H1 (cell line): Measurements from ENCODE around the gene SLC66A2. TPM values are rescaled to one million over a fixed set of nuclear protein-coding genes. Genes with fewer than 3 reads are reported as not detected.

Experiments
- CTCF ChIA-PET: fragments of 300-600 bp; sonication (Branson Sonifier 250); formaldehyde crosslinking; loops from one replicate; lab custom pipeline; 2021; ENCODE audit not compliant: partially characterized antibody; lab: Charles Lee
- POLR2A ChIA-PET: fragments of 300-600 bp; sonication (Branson Sonifier 250); formaldehyde crosslinking; loops from one replicate; lab custom pipeline; 2021; ENCODE audit warnings: inconsistent platforms; ENCODE audit not compliant: partially characterized antibody; lab: Charles Lee
- DNase-seq, 2 experiments: peaks; one replicate each; pipeline versions ENCODE4 v3.0.0 to v3.0.0-alpha.2; 2010 to 2022; ENCODE audit warnings: low spot score in 2 of 2, low read depth in 1 of 2, mixed read lengths in 1 of 2
- FAIRE-seq: peaks from 2 replicates; lab custom pipeline; 2011; peaks lifted over from hg19 to GRCh38; lab: Jason Lieb, UNC
- H2AFZ ChIP-seq: 2 replicates; pipeline ENCODE4 v1.8.1; 2012; ENCODE audit warnings: low read length, inconsistent platforms
- H2AK5ac ChIP-seq: 2 replicates; pipeline ENCODE4 v1.6.1; 2013; ENCODE audit warnings: low read depth, low read length
- H2BK120ac ChIP-seq: replicated peaks from 2 replicates; pipeline ENCODE3; 2013; ENCODE audit warnings: low read depth, low read length, inconsistent platforms
- H2BK12ac ChIP-seq: 2 replicates; pipeline ENCODE4 v1.6.1; 2013; ENCODE audit warnings: low read depth, low read length
- H2BK15ac ChIP-seq: 2 replicates; pipeline ENCODE4 v1.6.1; 2013; ENCODE audit warnings: low read length
- H2BK20ac ChIP-seq: 2 replicates; pipeline ENCODE4 v1.6.1; 2013; ENCODE audit warnings: low read length
- H2BK5ac ChIP-seq: 2 replicates; pipeline ENCODE4 v1.6.1; 2013; ENCODE audit warnings: low read depth, low read length
- H3K14ac ChIP-seq: 2 replicates; pipeline ENCODE4 v1.6.1; 2013; ENCODE audit warnings: inconsistent platforms; ENCODE audit not compliant: insufficient read length
- H3K18ac ChIP-seq: 2 replicates; pipeline ENCODE4 v1.6.1; 2013; ENCODE audit warnings: low read length; ENCODE audit errors: extremely low read depth
- H3K23ac ChIP-seq: 2 replicates; pipeline ENCODE4 v1.6.1; 2013; ENCODE audit warnings: inconsistent platforms; ENCODE audit not compliant: insufficient read length
- H3K23me2 ChIP-seq: 2 replicates; pipeline ENCODE4 v1.6.1; 2013; ENCODE audit warnings: low read depth, low read length
- H3K27ac ChIP-seq: 2 replicates; pipeline ENCODE4 v1.6.1; 2011; ENCODE audit warnings: low read depth, low read length, inconsistent platforms
- H3K27me3 ChIP-seq, 4 experiments: replicated peaks in 1 of 4; 1 replicate in 1 of 4; 2 replicates in 3 of 4; pipeline versions ENCODE4 v1.6.1 to v1.8.1; 2011 to 2013; ENCODE audit warnings: low read length in 3 of 4, mild to moderate bottlenecking in 3 of 4, inconsistent platforms in 2 of 4, mixed read lengths in 2 of 4, moderate library complexity in 1 of 4; ENCODE audit not compliant: control insufficient read depth in 3 of 4, insufficient read depth in 3 of 4; ENCODE audit errors: extremely low read depth in 1 of 4
- H3K36me3 ChIP-seq, 4 experiments: 2 replicates each; pipeline versions ENCODE4 v1.6.1 to v1.8.1; 2011 to 2013; ENCODE audit warnings: mild to moderate bottlenecking in 4 of 4, low read length in 3 of 4, moderate library complexity in 2 of 4, control low read depth in 1 of 4, inconsistent platforms in 1 of 4; ENCODE audit not compliant: insufficient read depth in 4 of 4, control insufficient read depth in 2 of 4
- H3K4ac ChIP-seq: replicated peaks from 2 replicates; pipeline ENCODE3; 2013; ENCODE audit warnings: low read length, low read depth, mixed read lengths, inconsistent platforms; ENCODE audit not compliant: insufficient read length
- H3K4me1 ChIP-seq, 4 experiments: replicated peaks in 1 of 4; 1 replicate in 1 of 4; 2 replicates in 3 of 4; pipeline versions ENCODE4 v1.6.1 to v1.8.1; 2011 to 2013; ENCODE audit warnings: low read length in 3 of 4, inconsistent platforms in 2 of 4, mixed read lengths in 1 of 4; ENCODE audit not compliant: insufficient read depth in 4 of 4, control insufficient read depth in 3 of 4
- H3K4me2 ChIP-seq, 2 experiments: 2 replicates each; pipeline versions ENCODE4 v1.6.1 to v1.8.1; 2011 to 2013; ENCODE audit warnings: low read depth in 2 of 2, low read length in 2 of 2, control low read depth in 1 of 2, inconsistent platforms in 1 of 2, mild to moderate bottlenecking in 1 of 2; ENCODE audit not compliant: insufficient read depth in 1 of 2
- H3K4me3 ChIP-seq, 4 experiments: fragments of 200-600, 300-600 bp in 1 of 4; sonication (generic), shearing (Covaris generic), sonication (Bioruptor Twin) in 1 of 4; 2 replicates each; pipeline versions ENCODE4 v1.5.1 to v1.8.1; 2011 to 2016; ENCODE audit warnings: low read length in 4 of 4, low read depth in 3 of 4, control low read depth in 2 of 4, inconsistent platforms in 2 of 4, mild to moderate bottlenecking in 2 of 4, mixed read lengths in 1 of 4, moderate library complexity in 1 of 4; ENCODE audit not compliant: insufficient read depth in 2 of 4; ENCODE audit errors: extremely low read depth in 1 of 4
- H3K56ac ChIP-seq: replicated peaks from 2 replicates; pipeline ENCODE3; 2013; ENCODE audit warnings: low read depth, mild to moderate bottlenecking, mixed read lengths, low read length, inconsistent platforms; ENCODE audit not compliant: insufficient read length
- H3K79me1 ChIP-seq: 2 replicates; pipeline ENCODE4 v1.6.1; 2013; ENCODE audit warnings: low read depth, low read length, control low read depth
- H3K79me2 ChIP-seq, 2 experiments: 2 replicates each; pipeline versions ENCODE4 v1.6.1 to v1.8.1; 2012 to 2013; ENCODE audit warnings: low read length in 2 of 2, mild to moderate bottlenecking in 2 of 2, inconsistent platforms in 1 of 2; ENCODE audit not compliant: insufficient read depth in 2 of 2, control insufficient read depth in 1 of 2
- H3K9ac ChIP-seq, 4 experiments: replicated peaks in 1 of 4; 1 replicate in 1 of 4; 2 replicates in 3 of 4; pipeline versions ENCODE4 v1.6.1 to v1.8.1; 2011 to 2013; ENCODE audit warnings: low read depth in 3 of 4, low read length in 3 of 4, control low read depth in 2 of 4, mild to moderate bottlenecking in 2 of 4, moderate library complexity in 2 of 4, inconsistent platforms in 1 of 4; ENCODE audit errors: extremely low read depth in 1 of 4
- H3K9me3 ChIP-seq, 2 experiments: 2 replicates each; pipeline versions ENCODE4 v1.6.1 to v1.8.1; 2012 to 2013; ENCODE audit warnings: mild to moderate bottlenecking in 2 of 2, moderate library complexity in 2 of 2, control low read depth in 1 of 2, inconsistent platforms in 1 of 2, low read depth in 1 of 2, low read length in 1 of 2, mixed read lengths in 1 of 2; ENCODE audit not compliant: insufficient read depth in 2 of 2
- H4K20me1 ChIP-seq, 2 experiments: replicated peaks in 1 of 2; 2 replicates each; pipeline versions ENCODE3 to v1.8.1; 2011 to 2013; ENCODE audit warnings: inconsistent platforms in 2 of 2, low read length in 2 of 2, mild to moderate bottlenecking in 1 of 2; ENCODE audit not compliant: insufficient read depth in 2 of 2, control insufficient read depth in 1 of 2
- H4K5ac ChIP-seq: 2 replicates; pipeline ENCODE4 v1.6.1; 2013; ENCODE audit warnings: low read length, low read depth, mixed read lengths, inconsistent platforms; ENCODE audit not compliant: insufficient read length
- H4K8ac ChIP-seq: 2 replicates; pipeline ENCODE4 v1.8.0; 2013; ENCODE audit warnings: mild to moderate bottlenecking, moderate library complexity, low read length, inconsistent platforms; ENCODE audit not compliant: insufficient read depth; ENCODE audit errors: extremely low read depth
- H4K91ac ChIP-seq: replicated peaks from 2 replicates; pipeline ENCODE3; 2013; ENCODE audit warnings: low read length, mixed read lengths, inconsistent platforms; ENCODE audit not compliant: insufficient read length
- CBX8 ChIP-seq: fragments of 300-800, 300-1000 bp; sonication (generic); IDR thresholded peaks from 2 replicates; pipeline ENCODE4 v1.7.1; 2016; ENCODE audit warnings: low read depth, low read length, borderline replicate concordance
- HDAC2 ChIP-seq, 2 experiments: fragments of 300-600 bp in 1 of 2; sonication (generic) in 1 of 2; IDR thresholded peaks; 2 replicates each; pipeline ENCODE4 v1.6.1; 2011 to 2012; ENCODE audit warnings: low read depth in 2 of 2, low read length in 2 of 2, mild to moderate bottlenecking in 2 of 2, moderate library complexity in 2 of 2, borderline replicate concordance in 1 of 2, inconsistent platforms in 1 of 2
- RFX5 ChIP-seq: IDR thresholded peaks from 2 replicates; pipeline ENCODE4 v1.6.1; 2011; ENCODE audit warnings: low read depth, low read length, improper control_type of control experiment, borderline replicate concordance
- TAF1 ChIP-seq: IDR thresholded peaks from 2 replicates; pipeline ENCODE4 v1.6.1; 2011; ENCODE audit warnings: mild to moderate bottlenecking, low read depth, low read length
- WGBS, 2 experiments: shearing (Covaris generic) in 1 of 2; methylation state at CpG; one replicate each; pipeline versions ENCODE4 v1.1.6 to v1.1.7; 2013 to 2015; ENCODE audit warnings: low lambda C conversion rate in 2 of 2, mixed read lengths in 2 of 2, inconsistent platforms in 1 of 2, low coverage in 1 of 2, missing lambda C conversion rate in 1 of 2; ENCODE audit not compliant: insufficient replicate concordance in 2 of 2, insufficient coverage in 1 of 2, insufficient read length in 1 of 2; ENCODE audit errors: extremely low coverage in 1 of 2, missing lambda C conversion rate in 1 of 2; 5-methylcytosine and 5-hydroxymethylcytosine counted together
- polyA plus RNA-seq, 7 experiments: library from polyadenylated mRNA; depleted of rRNA in 3 of 7; stranded (reverse) in 5 of 7; unstranded in 2 of 7; fragments of >200 nt in 5 of 7; fragments of 200-250 nt in 2 of 7; gene quantifications; 1 replicate in 5 of 7; 2 replicates in 1 of 7; 4 replicates in 1 of 7; pipeline versions ENCODE4 v1.2.1 to v1.2.3, GENCODE V29; 2011 to 2013; ENCODE audit warnings: missing spikeins in 2 of 7, mixed read lengths in 2 of 7
- total RNA-seq: library from RNA; stranded (reverse); fragmentation: NEBNext Ultra II Directional; extraction: Animal tissue kit (Norgen Biotek cat#: 25700); gene quantifications from 2 replicates; pipeline ENCODE4 v1.2.1, GENCODE V29; 2021

Gene SLC66A2
- total and polyA plus RNA-seq, 2 of the 8 experiments (the other 6 are each of a cell fraction or from before 2014, with no cell fraction given), result 15.0 to 18.9 TPM

- no peaks in the 10 kb centered on the region for H3K9me3 ChIP-seq
- H4K5ac ChIP-seq, result no peak overlapping the region
- FAIRE-seq (no peak), DNase-seq (no peak)
- H2AFZ ChIP-seq, result no peak overlapping the region
- H3K9ac ChIP-seq, result no peak overlapping the region
- H4K91ac ChIP-seq, result no peak overlapping the region
- 88% methylated on average over 5 of the region's 5 CpGs; no CpG with 5 or more reads in 1 of the 2 experiments for WGBS, 2 experiments
- H2BK12ac ChIP-seq, result no peak overlapping the region
- no peak overlapping the region for H2BK15ac ChIP-seq
- no peak overlapping the region for H2AK5ac ChIP-seq
- H3K18ac ChIP-seq, result no peak overlapping the region
- no peaks in the 10 kb centered on the region for H3K23me2 ChIP-seq
- no peaks in the 10 kb centered on the region; a peak in 1 of 8 replicates for H3K36me3 ChIP-seq
- H2BK120ac ChIP-seq, result no peak overlapping the region
- H3K4ac ChIP-seq, result no peak overlapping the region
- no peak overlapping the region for H2BK5ac ChIP-seq
- no peak overlapping the region for H2BK20ac ChIP-seq
- no peak for TF ChIP-seq HDAC2 (IDR thresholded peaks at IDR 0.05; ENCODE audit: borderline replicate concordance in 1 of 2, low read depth in 2 of 2, low read length in 2 of 2)
- TF ChIP-seq RFX5, result no peak
- no peak for TF ChIP-seq TAF1
- no peak for TF ChIP-seq CBX8
- no peak overlapping the region for H3K4me3 ChIP-seq
- peaks cover 0 to 12% of the 10 kb centered on the region in 2 experiments for H4K20me1 ChIP-seq
- H3K79me2 ChIP-seq, result peaks cover 0 to 8% of the 10 kb centered on the region in 2 experiments; a peak in 2 of 4 replicates
- H3K14ac ChIP-seq, result no peak overlapping the region
- no peaks in the 10 kb centered on the region; a peak in 1 of 7 replicates for H3K27me3 ChIP-seq
- no peak overlapping the region for H3K4me2 ChIP-seq
- no peak overlapping the region for H3K27ac ChIP-seq
- ChIA-PET POLR2A (interaction anchor here (0.9 to 1.3 kb wide), 3 partner anchors 12 to 47 kb away, joined by 3 read pairs; no protein-coding TSS in a partner anchor), CTCF (interaction anchor here (0.7 to 3.2 kb wide), 3 partner anchors 9 to 212 kb away, joined by 3 to 15 read pairs (median 3); no protein-coding TSS in a partner anchor)
- H3K23ac ChIP-seq, result no peak overlapping the region
- no peak overlapping the region for H4K8ac ChIP-seq
- H3K56ac ChIP-seq, result no peak overlapping the region
- H3K79me1 ChIP-seq, result peaks cover 5% of the 10 kb centered on the region
- H3K4me1 ChIP-seq, result peaks cover 0 to 4% (median under 1%) of the 10 kb centered on the region in 4 experiments; a peak in 2 of 7 replicates
Measured at GRCh38 chr18:79939096-79939495, 12.4 kb downstream of the SLC66A2 start.
